Calu3 (cell line): Measurements from ENCODE around the gene CBLN1. TPM values are rescaled to one million over a fixed set of nuclear protein-coding genes. Genes with fewer than 3 reads are reported as not detected.

ENCODE experiments used
- BruUV-seq: library from RNA; stranded (reverse); fragments of 400-500 nt; replicated peaks from 2 replicates; lab custom pipeline; 2021; lab: Mats Ljungman, UMichigan
- CTCF ChIA-PET: fragments of 300-600 bp; sonication (Branson Sonifier 250); formaldehyde crosslinking; loops from one replicate; lab custom pipeline; 2022; ENCODE audit warnings: antibody characterized with exemption; lab: Charles Lee
- DNase-seq: peaks from one replicate; pipeline ENCODE4 v3.0.0; 2022
- H3K27ac Mint-ChIP-seq: one replicate; pipeline ENCODE4 v1.8.0; 2022; ENCODE audit warnings: mixed read lengths; ENCODE audit not compliant: unreplicated experiment
- H3K27me3 Mint-ChIP-seq: one replicate; pipeline ENCODE4 v1.8.0; 2022; ENCODE audit warnings: mixed read lengths; ENCODE audit not compliant: unreplicated experiment
- H3K36me3 Mint-ChIP-seq: one replicate; pipeline ENCODE4 v1.8.0; 2022; ENCODE audit warnings: mild to moderate bottlenecking, moderate library complexity, mixed read lengths; ENCODE audit not compliant: insufficient read depth, unreplicated experiment
- H3K4me1 Mint-ChIP-seq: one replicate; pipeline ENCODE4 v1.8.0; 2022; ENCODE audit warnings: mild to moderate bottlenecking, low read depth, mixed read lengths; ENCODE audit not compliant: unreplicated experiment
- H3K4me3 Mint-ChIP-seq: one replicate; pipeline ENCODE4 v1.8.0; 2022; ENCODE audit warnings: mild to moderate bottlenecking, low read depth, moderate library complexity, mixed read lengths; ENCODE audit not compliant: unreplicated experiment
- H3K9me3 Mint-ChIP-seq: one replicate; pipeline ENCODE4 v1.8.0; 2022; ENCODE audit warnings: low read depth, mixed read lengths; ENCODE audit not compliant: unreplicated experiment
- CTCF ChIP-seq: fragments of 200-600 bp; IDR thresholded peaks from one replicate; pipeline ENCODE4 v1.8.0; 2022; ENCODE audit warnings: antibody characterized with exemption; ENCODE audit not compliant: unreplicated experiment
- intact Hi-C: fragments of 100-400 bp; cut with micrococcal nuclease; formaldehyde crosslinking; loops from one replicate; pipeline ENCODE4 v1.10.0; 2022; ENCODE audit not compliant: unreplicated experiment
- total RNA-seq: library from RNA; stranded (reverse); gene quantifications from 2 replicates; pipeline ENCODE4 v1.2.3, GENCODE V29; 2022

CBLN1 gene
- total RNA-seq, 1 experiment from 2014 or later = not detected

GRCh38 chr16:49269201-49269600 is 12.4 kb downstream of the CBLN1 start:
- intact Hi-C loops = no loop called here
- no peaks in the 10 kb centered on the region for H3K9me3 Mint-ChIP-seq
- DNase-seq = no peak
- no TSS peak for BruUV-seq
- CTCF ChIA-PET = no interaction called here
- H3K4me3 Mint-ChIP-seq = no peak overlapping the region
- TF ChIP-seq CTCF = no peak
- no peak overlapping the region for H3K27ac Mint-ChIP-seq
- H3K4me1 Mint-ChIP-seq = no peaks in the 10 kb centered on the region
- H3K27me3 Mint-ChIP-seq = no peaks in the 10 kb centered on the region
- no peaks in the 10 kb centered on the region for H3K36me3 Mint-ChIP-seq

- H3K9me3 Mint-ChIP-seq = no peaks in the 10 kb centered on the region
- intact Hi-C loops = no loop called here
- no peaks in the 10 kb centered on the region for H3K27me3 Mint-ChIP-seq
- H3K4me3 Mint-ChIP-seq = no peak overlapping the region
- no peak overlapping the region for H3K27ac Mint-ChIP-seq
- no peaks in the 10 kb centered on the region for H3K36me3 Mint-ChIP-seq
- H3K4me1 Mint-ChIP-seq = no peaks in the 10 kb centered on the region
- no peak for DNase-seq
- CTCF ChIA-PET = no interaction called here
- no peak for TF ChIP-seq CTCF
- BruUV-seq = no TSS peak
Measured at GRCh38 chr16:49268667-49269066, 13.0 kb downstream of the CBLN1 start.

- TF ChIP-seq CTCF = no peak
- Mint-ChIP-seq H3K4me3 (no peak overlapping the region), H3K36me3 (no peaks in the 10 kb centered on the region), H3K27me3 (no peaks in the 10 kb centered on the region), H3K4me1 (no peaks in the 10 kb centered on the region), H3K27ac (no peak overlapping the region), H3K9me3 (peaks cover 6% of the 10 kb centered on the region)
- no TSS peak for BruUV-seq
- DNase-seq = no peak
- intact Hi-C loops = no loop called here
- CTCF ChIA-PET = interaction anchor here (0.6 kb wide), 1 partner anchor 760 kb away, joined by 4 read pairs; no protein-coding TSS in a partner anchor
Measured at GRCh38 chr16:49262501-49262900, 19.1 kb downstream of the CBLN1 start.

- CTCF ChIA-PET = no interaction called here
- no peaks in the 10 kb centered on the region for H3K4me1 Mint-ChIP-seq
Measured at GRCh38 chr16:49261930-49262329, 19.7 kb downstream of the CBLN1 start.

More at GRCh38 chr16:49261930-49262329, 19.7 kb downstream of the CBLN1 start:
- no TSS peak for BruUV-seq
- H3K27me3 Mint-ChIP-seq = no peaks in the 10 kb centered on the region
- H3K9me3 Mint-ChIP-seq = peaks cover 6% of the 10 kb centered on the region
- intact Hi-C loops = no loop called here
- DNase-seq = no peak
- no peak overlapping the region for H3K4me3 Mint-ChIP-seq
- H3K27ac Mint-ChIP-seq = no peak overlapping the region
- no peak for TF ChIP-seq CTCF
- H3K36me3 Mint-ChIP-seq = no peaks in the 10 kb centered on the region
